ENCODE data around the gene TNK2.

GRCh38 chr3:195877136-195877715, 31.1 kb downstream of the TNK2 start:
- TF ChIP-seq BHLHE40 (IDR thresholded peaks at IDR 0.05; ENCODE audit: borderline replicate concordance) (no peak), ELF4 (IDR thresholded peaks at IDR 0.05) (no peak), NFRKB (IDR thresholded peaks at IDR 0.05) (no peak), ARNT (IDR thresholded peaks at IDR 0.05) (no peak), FOXM1 (IDR thresholded peaks at IDR 0.05; ENCODE audit: borderline replicate concordance) (no peak), SP1 (IDR thresholded peaks at IDR 0.05) (no peak), TARDBP (IDR thresholded peaks at IDR 0.05) (no peak), FOXK2 (IDR thresholded peaks at IDR 0.05) (no peak), SUZ12 (IDR thresholded peaks at IDR 0.05) (no peak), FOXA1 (IDR thresholded peaks at IDR 0.05) (no peak), ZNF384 (IDR thresholded peaks at IDR 0.05) (no peak), PKNOX1 (IDR thresholded peaks at IDR 0.05) (no peak), L3MBTL2 (conservative IDR thresholded peaks at IDR 0.05) (no peak)
